Measurements from ENCODE around the gene PADI1.

- TF ChIP-seq CTCF (IDR thresholded peaks at IDR 0.05) (no peak), POLR2A (IDR thresholded peaks at IDR 0.05) (no peak)
Observed at GRCh38 chr1:17212009-17212408, 7.1 kb downstream of the PADI1 start.

All from testis (tissue), 2 donors.